ENCODE measurements around the gene OR8S1.

DNA sequence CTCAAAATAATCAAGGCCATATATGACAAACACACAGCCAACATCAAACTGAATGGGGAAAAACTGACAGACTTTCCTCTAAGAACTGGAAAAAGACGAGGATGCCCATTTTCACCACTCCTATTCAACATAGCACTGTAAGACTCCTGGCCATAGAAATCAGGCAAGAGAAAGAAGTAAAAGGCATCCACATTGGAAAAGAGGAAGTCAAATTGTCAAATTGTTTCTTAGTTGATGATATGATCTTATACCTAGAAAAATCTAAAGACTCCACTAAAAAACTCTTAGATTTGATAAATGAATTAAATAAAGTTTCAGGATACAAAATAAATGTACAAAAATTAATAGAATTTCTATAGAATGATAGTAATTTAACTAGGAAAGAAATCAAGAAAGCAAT lies 11.2 kb downstream of the OR8S1 start:
- TF ChIP-seq, protein P1, sequence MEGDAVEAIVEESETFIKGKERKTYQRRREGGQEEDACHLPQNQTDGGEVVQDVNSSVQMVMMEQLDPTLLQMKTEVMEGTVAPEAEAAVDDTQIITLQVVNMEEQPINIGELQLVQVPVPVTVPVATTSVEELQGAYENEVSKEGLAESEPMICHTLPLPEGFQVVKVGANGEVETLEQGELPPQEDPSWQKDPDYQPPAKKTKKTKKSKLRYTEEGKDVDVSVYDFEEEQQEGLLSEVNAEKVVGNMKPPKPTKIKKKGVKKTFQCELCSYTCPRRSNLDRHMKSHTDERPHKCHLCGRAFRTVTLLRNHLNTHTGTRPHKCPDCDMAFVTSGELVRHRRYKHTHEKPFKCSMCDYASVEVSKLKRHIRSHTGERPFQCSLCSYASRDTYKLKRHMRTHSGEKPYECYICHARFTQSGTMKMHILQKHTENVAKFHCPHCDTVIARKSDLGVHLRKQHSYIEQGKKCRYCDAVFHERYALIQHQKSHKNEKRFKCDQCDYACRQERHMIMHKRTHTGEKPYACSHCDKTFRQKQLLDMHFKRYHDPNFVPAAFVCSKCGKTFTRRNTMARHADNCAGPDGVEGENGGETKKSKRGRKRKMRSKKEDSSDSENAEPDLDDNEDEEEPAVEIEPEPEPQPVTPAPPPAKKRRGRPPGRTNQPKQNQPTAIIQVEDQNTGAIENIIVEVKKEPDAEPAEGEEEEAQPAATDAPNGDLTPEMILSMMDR (conservative IDR thresholded peaks at IDR 0.05 in 1 of 2, IDR thresholded peaks at IDR 0.05 in 1 of 2; ENCODE audit: low read depth in 1 of 2, low read length in 2 of 2): no peak
- TF ChIP-seq EZH2 (IDR thresholded peaks at IDR 0.05; ENCODE audit: low read length, missing control alignments): no peak
